Gastroesophageal sphincter (tissue), 4 donors: Measurements from ENCODE around the gene RBM4B. TPM values are rescaled to one million over a fixed set of nuclear protein-coding genes. Genes with fewer than 3 reads are reported as not detected.

Experiments
- ATAC-seq: fragments of 150-250 bp; one replicate; pipeline ENCODE4 v1.9.1; 2016; ENCODE audit warnings: mild to moderate bottlenecking, moderate library complexity
- H3K27ac ChIP-seq, 4 donors: fragments of 200-600 bp; sonication (generic) in 3 of 4; 1 replicate in 3 of 4; 2 replicates in 1 of 4; pipeline ENCODE4 v1.5.1; 2016 to 2019
- H3K27me3 ChIP-seq: fragments of 200-600 bp; sonication (generic); one replicate; pipeline ENCODE4 v1.5.1; 2019
- H3K36me3 ChIP-seq, 2 donors: fragments of 200-600 bp; sonication (generic); one replicate each; pipeline ENCODE4 v1.5.1; 2019; ENCODE audit warnings: control low read depth in 1 of 2
- H3K4me1 ChIP-seq, 3 donors: fragments of 200-600 bp; sonication (generic); 1 replicate in 2 of 3; 2 replicates in 1 of 3; pipeline ENCODE4 v1.5.1; 2016 to 2019; ENCODE audit warnings: control low read depth in 2 of 3
- H3K4me3 ChIP-seq, 2 donors: fragments of 200-600 bp; sonication (generic); one replicate each; pipeline ENCODE4 v1.5.1; 2019; ENCODE audit warnings: mild to moderate bottlenecking in 1 of 2, moderate library complexity in 1 of 2
- H3K9me3 ChIP-seq, 3 donors: fragments of 200-600 bp; sonication (generic); one replicate each; pipeline ENCODE4 v1.5.1; 2017 to 2019; ENCODE audit warnings: control low read depth in 2 of 3
- EP300 ChIP-seq: sonication (generic); formaldehyde crosslinking; IDR thresholded peaks from one replicate; pipeline ENCODE4 v1.6.1; 2017; ENCODE audit warnings: antibody characterized with exemption, mild to moderate bottlenecking
- POLR2A ChIP-seq, 2 donors: fragments of 450-650 bp; IDR thresholded peaks; one replicate each; pipeline ENCODE4 v1.6.1; 2017; ENCODE audit warnings: antibody characterized with exemption in 2 of 2, mild to moderate bottlenecking in 2 of 2, moderate library complexity in 1 of 2
- POLR2AphosphoS5 ChIP-seq: sonication (generic); formaldehyde crosslinking; IDR thresholded peaks from one replicate; pipeline ENCODE4 v1.6.1; 2017; ENCODE audit warnings: antibody characterized with exemption
- WGBS, 2 donors: methylation state at CpG; one replicate each; pipeline ENCODE4 v1.1.5; 2018; ENCODE audit warnings: low coverage in 1 of 2; 5-methylcytosine and 5-hydroxymethylcytosine counted together
- total RNA-seq, 4 donors: library from RNA; depleted of rRNA; stranded (reverse); fragments of >200 nt; gene quantifications; one replicate each; pipeline ENCODE4 v1.1.0, GENCODE V29; 2016
- TF ChIP-seq, protein P1 (sequence below), 4 experiments: fragments of 200-600 bp in 2 of 4; fragments of 450-650 bp in 2 of 4; sonication (generic) in 1 of 4; IDR thresholded peaks; one replicate each; pipeline ENCODE4 v1.5.1; 2017 to 2019; ENCODE audit warnings: antibody characterized with exemption in 4 of 4, mild to moderate bottlenecking in 2 of 4, moderate library complexity in 2 of 4

The RBM4B gene
- total RNA-seq, 4 donors from 2014 or later = 10.7 to 28.2 (median 12.3) TPM

DNA sequence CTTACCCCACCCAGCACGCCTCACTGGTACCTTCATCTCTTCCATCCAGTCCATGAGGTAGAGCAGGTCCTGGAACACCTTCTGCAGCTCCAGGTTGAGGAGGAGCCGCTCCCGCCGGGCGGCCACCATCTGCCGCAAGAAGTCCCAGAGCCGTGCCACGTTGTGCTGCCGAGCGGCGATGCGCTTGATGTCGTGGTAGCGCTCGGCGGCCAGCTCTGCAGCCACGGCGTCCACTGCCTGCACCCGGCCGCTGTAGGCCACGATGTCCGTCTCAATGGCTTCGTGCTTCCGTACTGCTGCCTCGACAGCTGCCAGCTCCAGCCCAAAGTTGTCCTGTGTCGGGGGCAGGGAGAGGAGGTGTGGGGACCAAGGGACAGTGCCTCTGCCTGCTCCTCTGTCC is 29.8 kb upstream of the RBM4B start:
- Histone ChIP-seq H3K36me3 (no peaks in the 10 kb centered on the region), H3K4me1 (no peaks in the 10 kb centered on the region), H3K9me3 (no peaks in the 10 kb centered on the region), H3K27me3 (no peaks in the 10 kb centered on the region), H3K4me3 (no peak overlapping the region), H3K27ac (no peak overlapping the region)
- no peak for ATAC-seq
- TF ChIP-seq POLR2AphosphoS5 (no peak), POLR2A (IDR thresholded peaks at IDR 0.05) (no peak), EP300 (no peak)
- TF ChIP-seq, protein P1, sequence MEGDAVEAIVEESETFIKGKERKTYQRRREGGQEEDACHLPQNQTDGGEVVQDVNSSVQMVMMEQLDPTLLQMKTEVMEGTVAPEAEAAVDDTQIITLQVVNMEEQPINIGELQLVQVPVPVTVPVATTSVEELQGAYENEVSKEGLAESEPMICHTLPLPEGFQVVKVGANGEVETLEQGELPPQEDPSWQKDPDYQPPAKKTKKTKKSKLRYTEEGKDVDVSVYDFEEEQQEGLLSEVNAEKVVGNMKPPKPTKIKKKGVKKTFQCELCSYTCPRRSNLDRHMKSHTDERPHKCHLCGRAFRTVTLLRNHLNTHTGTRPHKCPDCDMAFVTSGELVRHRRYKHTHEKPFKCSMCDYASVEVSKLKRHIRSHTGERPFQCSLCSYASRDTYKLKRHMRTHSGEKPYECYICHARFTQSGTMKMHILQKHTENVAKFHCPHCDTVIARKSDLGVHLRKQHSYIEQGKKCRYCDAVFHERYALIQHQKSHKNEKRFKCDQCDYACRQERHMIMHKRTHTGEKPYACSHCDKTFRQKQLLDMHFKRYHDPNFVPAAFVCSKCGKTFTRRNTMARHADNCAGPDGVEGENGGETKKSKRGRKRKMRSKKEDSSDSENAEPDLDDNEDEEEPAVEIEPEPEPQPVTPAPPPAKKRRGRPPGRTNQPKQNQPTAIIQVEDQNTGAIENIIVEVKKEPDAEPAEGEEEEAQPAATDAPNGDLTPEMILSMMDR (IDR thresholded peaks at IDR 0.05) = no peak
- 92% methylated on average over 2 of the region's 26 CpGs; no CpG with 5 or more reads in 1 of the 2 donors for WGBS, 2 donors

- no peak for ATAC-seq
- WGBS, 2 donors = 83% methylated on average over 2 of the region's 9 CpGs; no CpG with 5 or more reads in 1 of the 2 donors
- Histone ChIP-seq H3K27me3 (no peaks in the 10 kb centered on the region), H3K4me1 (no peaks in the 10 kb centered on the region), H3K36me3 (no peaks in the 10 kb centered on the region), H3K9me3 (no peaks in the 10 kb centered on the region), H3K4me3 (no peak overlapping the region), H3K27ac (no peak overlapping the region)
- TF ChIP-seq EP300 = no peak
- no peak for TF ChIP-seq POLR2A (IDR thresholded peaks at IDR 0.05)
- TF ChIP-seq POLR2AphosphoS5 = no peak
- TF ChIP-seq, protein P1 (IDR thresholded peaks at IDR 0.05) = no peak
Observed at GRCh38 chr11:66706989-66707388, 29.3 kb upstream of the RBM4B start.

- H3K27ac ChIP-seq = no peak overlapping the region
- H3K4me1 ChIP-seq = no peaks in the 10 kb centered on the region
- TF ChIP-seq, protein P1 (IDR thresholded peaks at IDR 0.05) = no peak
- TF ChIP-seq POLR2A (IDR thresholded peaks at IDR 0.05) = no peak
- TF ChIP-seq POLR2AphosphoS5 = no peak
- TF ChIP-seq EP300 = no peak
- H3K27me3 ChIP-seq = no peaks in the 10 kb centered on the region
- H3K4me3 ChIP-seq = no peak overlapping the region
- no peaks in the 10 kb centered on the region for H3K36me3 ChIP-seq
- WGBS, 2 donors = 91 to 93% methylated on average over 11 to 14 of the region's 26 CpGs
- no peak for ATAC-seq
- no peaks in the 10 kb centered on the region for H3K9me3 ChIP-seq
Observed at GRCh38 chr11:66705587-66706335, 28.1 kb upstream of the RBM4B start.

- Histone ChIP-seq H3K27ac (no peak overlapping the region), H3K9me3 (peaks cover 0 to 2% (median 0%) of the 10 kb centered on the region in 3 donors), H3K36me3 (no peaks in the 10 kb centered on the region), H3K27me3 (no peaks in the 10 kb centered on the region), H3K4me3 (no peak overlapping the region), H3K4me1 (no peaks in the 10 kb centered on the region)
- WGBS, 2 donors = 93% methylated on average over 3 of the region's 46 CpGs; no CpG with 5 or more reads in 1 of the 2 donors
- ATAC-seq = no peak
- TF ChIP-seq, protein P1 (IDR thresholded peaks at IDR 0.05) = no peak
- TF ChIP-seq POLR2AphosphoS5 (no peak), EP300 (no peak), POLR2A (IDR thresholded peaks at IDR 0.05) (no peak)
Observed at GRCh38 chr11:66704659-66705360, 27.1 kb upstream of the RBM4B start.
